Hematopoietic multipotent progenitor cell treated with erythropoietin and hydrocortisone succinate and interleukin-3 and kit ligand, for 8 days (in vitro differentiated cells): ENCODE measurements around the gene MAST1.
"Not testable (repeated sequence)": the region's sequence is repeated elsewhere in the genome, so short reads cannot be mapped to it uniquely, and the experiment has no call there.

ENCODE experiments used
- DNase-seq: peaks from one replicate; pipeline ENCODE4 v3.0.0-alpha.2; 2015

MAST1 gene

DNA sequence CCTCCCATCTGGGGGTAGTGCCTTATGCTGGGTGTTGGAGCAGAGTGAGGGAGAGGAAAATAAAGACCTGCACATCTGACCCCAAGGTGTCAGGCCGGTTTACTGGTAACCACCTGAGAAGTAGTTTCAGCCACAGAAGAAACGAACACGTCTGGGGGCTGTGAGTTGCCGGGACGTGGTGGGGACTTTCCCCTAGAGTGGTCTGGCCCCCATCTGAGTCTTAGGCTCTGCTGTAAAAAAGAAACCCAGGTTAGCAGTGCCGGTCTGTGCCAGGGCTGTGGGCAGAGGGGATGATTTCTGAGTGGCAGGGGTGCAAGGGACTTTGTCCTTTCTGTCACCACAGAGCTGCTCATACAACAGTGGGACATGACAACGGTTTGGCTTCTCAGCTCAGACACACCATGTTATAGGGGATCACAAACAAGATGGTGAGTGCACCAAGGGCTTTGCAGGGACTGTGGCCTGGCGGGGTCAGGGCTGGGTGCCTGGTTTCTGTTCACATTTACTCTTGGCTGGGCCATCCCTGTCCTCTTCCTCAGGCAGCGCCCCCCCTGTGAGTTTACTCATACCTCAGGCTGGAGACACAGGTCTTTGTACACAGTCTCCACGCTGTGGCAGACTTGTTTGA is 61.7 kb downstream of the MAST1 start:
- no peak for DNase-seq

DNA sequence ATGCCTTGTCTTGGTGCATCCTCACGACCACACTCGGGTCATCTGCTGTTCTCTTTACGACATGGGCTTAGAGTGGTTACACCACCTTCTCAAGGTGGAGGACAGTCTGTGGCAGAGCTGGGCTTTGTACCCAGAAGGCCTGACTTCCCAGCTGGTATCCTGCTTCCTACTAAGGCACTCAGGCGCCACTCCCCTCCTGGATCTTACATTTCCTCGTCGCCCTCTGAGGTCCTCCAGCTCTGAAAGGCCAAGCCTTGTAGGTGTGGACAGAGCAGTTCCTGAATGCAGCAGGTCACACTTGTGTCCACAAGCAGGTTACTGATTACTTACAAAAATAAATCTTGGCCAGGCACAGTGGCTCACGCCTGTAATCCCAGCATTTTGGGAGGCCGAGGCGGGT is 68.9 kb downstream of the MAST1 start:
- DNase-seq = no peak

DNA sequence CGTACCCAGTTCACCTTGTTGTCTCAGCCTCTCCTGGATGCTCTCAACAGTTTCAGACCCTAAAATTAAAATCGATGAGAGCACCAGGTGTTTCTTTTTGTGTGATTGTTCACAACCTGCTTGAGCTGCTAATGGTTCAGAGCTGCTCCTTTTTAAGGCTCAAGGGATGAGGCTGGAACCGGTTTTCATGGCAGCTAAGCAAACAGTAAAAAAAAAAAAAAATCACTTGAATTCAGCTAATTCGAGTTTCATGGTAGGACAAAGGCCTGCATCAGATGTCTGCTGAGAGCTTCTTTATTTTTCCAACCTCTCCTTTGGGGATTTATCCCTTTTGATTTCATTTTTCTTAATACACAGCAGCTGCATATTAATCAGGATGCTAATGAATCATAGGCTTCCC is 74.3 kb downstream of the MAST1 start:
- DNase-seq = no peak

DNA sequence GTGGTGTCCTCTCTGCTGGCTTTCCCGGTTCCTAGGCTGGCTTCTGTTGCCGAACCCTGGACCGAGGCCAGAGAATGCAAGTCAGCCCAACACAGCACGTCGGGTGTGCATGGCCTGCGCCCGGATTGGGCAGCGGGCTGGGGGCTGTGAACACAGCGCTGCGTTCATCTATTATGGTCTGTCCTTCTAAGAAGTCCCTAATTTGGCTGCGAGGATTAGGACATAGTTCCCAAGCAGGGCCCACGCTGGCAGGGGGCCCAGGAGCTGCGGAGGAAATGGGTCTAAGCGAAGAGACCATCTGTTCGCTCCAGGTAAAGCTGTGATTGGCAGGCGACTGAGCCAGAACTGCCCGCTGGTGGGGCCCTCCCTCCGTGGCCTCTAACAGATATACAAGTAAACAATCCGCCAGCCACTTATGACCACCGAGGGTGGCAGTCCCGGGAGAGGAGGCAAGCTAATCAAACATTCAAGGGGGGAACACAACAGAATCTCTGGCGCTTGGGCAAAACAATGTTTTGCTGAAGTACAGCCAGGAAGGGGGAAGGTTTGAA is 74.8 kb downstream of the MAST1 start:
- DNase-seq = peak; percentile 55

DNA sequence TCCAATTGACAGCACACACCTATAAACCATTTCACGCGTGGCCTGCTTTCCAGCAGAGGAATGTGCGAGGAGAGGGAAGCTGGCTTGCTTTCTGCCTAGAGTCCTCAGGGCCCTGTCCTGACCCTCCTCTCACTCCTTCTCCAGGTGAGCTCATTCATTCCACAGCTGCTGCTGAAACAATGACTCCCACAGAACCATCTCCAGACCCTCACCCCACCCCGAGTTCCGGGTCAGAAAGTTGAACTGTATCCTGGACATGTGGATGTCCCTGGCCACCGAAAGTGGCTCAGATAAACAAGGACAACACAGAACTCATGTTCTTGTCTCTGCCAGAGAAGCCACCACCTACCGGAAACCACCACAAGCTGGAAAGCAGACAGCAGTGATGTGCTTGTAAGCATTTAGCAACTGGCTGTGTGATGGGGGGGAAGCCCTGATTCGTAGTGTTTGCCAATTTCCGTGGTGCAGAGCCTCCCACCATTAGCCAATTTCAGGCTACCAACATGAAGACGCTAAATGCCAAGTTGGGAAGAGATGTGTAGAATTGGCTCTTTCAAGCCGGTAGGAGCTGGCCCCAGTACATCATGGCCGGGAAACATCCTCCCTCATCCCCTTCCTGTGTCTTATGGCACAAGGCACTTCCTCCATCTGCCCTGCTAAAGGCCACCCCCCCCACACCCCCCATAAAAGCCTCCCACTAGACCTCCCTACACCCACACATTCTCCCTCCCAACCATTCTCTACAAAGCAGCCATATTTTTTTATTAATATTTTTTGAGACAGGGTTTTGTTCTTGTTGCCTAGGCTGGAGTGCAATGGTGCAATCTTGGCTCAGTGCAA is 75.8 kb downstream of the MAST1 start:
- peak; percentile 73 for DNase-seq

DNA sequence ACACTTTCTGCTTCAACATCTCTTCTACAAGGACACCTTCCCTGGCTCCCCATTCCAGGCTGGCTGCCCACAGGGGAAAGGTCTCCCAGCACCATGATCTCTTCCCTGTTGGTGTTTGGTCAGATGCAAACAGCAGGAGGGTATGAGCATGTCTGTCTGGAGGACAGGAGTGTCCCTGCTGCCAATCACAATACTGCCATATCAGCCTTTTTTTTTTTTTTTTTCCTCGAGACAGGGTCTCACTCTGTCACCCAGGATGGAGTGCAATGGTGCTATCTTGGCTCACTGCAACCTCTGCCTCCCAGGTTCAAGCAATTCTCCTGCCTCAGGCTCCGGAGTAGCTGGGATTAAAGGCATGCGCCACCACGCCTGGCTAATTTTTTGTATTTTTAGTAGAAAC is 77.5 kb downstream of the MAST1 start:
- DNase-seq = not testable (repeated sequence)

DNA sequence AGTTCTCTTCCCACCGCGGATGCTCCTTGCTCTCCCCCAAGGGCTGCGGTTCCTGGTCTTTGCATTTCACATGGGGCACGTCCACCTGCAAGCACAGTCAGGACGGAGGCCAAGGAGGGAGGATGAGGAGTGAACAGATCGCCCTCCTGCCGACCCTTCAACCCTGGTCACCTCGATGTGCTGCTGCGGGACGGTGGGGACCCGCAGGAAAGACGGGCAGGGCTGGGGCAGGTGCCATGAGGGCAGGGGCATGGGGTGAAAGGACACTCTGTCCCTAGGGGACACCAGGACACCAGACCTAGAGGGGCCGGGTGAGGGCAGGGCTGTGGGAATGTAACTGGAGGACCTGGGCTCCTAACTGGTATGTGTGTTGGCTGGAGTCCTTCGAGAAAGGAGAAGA is 79.9 kb downstream of the MAST1 start:
- DNase-seq = no peak

DNA sequence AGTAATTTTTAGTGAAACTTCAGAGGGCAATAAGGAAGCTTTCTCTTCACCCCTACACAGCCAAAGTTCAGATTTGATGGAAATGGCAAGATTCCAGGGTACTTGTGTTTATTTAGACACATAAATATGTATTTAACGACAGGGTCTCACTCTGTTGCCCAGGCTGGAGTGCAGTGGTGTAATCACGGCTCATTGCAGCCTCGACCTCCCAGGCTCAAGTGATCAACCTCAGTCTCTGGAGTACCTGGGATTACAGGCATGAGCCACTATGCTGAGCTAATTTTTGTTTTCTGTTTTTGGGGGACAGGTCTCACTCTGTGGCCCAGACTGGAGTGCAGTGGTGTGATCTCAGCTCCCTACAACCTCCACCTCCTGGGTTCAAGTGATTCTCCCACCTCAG is 82.7 kb downstream of the MAST1 start:
- DNase-seq = no peak

DNA sequence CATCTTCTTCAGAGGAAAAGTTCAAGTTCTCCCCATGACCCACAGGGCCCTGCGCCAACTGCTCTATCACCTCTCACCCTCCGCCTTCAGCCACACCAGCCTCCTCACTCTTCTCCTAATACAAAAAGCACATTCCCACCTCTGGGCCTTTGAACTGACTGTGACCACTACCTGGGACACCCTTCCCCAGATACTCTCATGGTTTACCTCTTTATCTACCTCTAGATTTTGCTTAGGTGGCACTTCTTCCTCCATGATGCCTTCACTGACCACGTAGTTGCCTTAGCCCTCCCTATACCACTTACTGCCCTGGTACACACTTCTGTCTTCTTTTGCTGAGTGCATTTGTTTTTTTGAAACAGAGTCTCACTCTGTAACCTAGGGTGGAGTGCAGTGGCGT is 84.6 kb downstream of the MAST1 start:
- DNase-seq = no peak
